GM12878 (cell line): ENCODE measurements around the gene CALML4. TPM values are rescaled to one million over a fixed set of nuclear protein-coding genes. Genes with fewer than 3 reads are reported as not detected.

ENCODE experiments used
- ATAC-seq: fragments of 200-7000 bp; cut with Tn5 transposase; 3 replicates; pipeline ENCODE4 v1.9.1; 2020; ENCODE audit warnings: mild to moderate bottlenecking, moderate library complexity
- BruUV-seq: library from RNA; stranded (reverse); fragments of 400-500 nt; replicated peaks from 2 replicates; lab custom pipeline; 2021; lab: Mats Ljungman, UMichigan
- CTCF ChIA-PET: fragments of 300-600 bp; sonication (Branson Sonifier 250); formaldehyde crosslinking; extraction: SDS; loops from one replicate; lab custom pipeline; 2021; ENCODE audit warnings: inconsistent platforms; lab: Yijun Ruan, JAX
- POLR2A ChIA-PET: fragments of 350-600 bp; formaldehyde crosslinking; extraction: SDS; loops from one replicate; lab custom pipeline; 2021; ENCODE audit warnings: inconsistent platforms; lab: Charles Lee
- RAD21 ChIA-PET: fragments of 300-600 bp; sonication (Branson Sonifier 250); formaldehyde crosslinking; loops from one replicate; lab custom pipeline; 2023; ENCODE audit warnings: antibody characterized with exemption; ENCODE audit not compliant: unreplicated experiment; lab: Charles Lee
- SMC1A ChIA-PET: fragments of 300-600 bp; sonication (Branson Sonifier 250); formaldehyde crosslinking; loops from one replicate; lab custom pipeline; 2023; ENCODE audit not compliant: unreplicated experiment, uncharacterized antibody; lab: Charles Lee
- DNase-seq: peaks from one replicate; pipeline ENCODE4 v3.0.0-alpha.2; 2011; ENCODE audit warnings: low read depth, low spot score
- FAIRE-seq: peaks from 3 replicates; lab custom pipeline; 2011; peaks lifted over from hg19 to GRCh38; lab: Jason Lieb, UNC
- H2AFZ ChIP-seq: 2 replicates; pipeline ENCODE4 v1.6.0; 2011; ENCODE audit warnings: low read depth, low read length, control low read depth; ENCODE audit not compliant: control insufficient read depth
- H3K27ac ChIP-seq: 2 replicates; pipeline ENCODE4 v1.5.1; 2011; ENCODE audit warnings: control low read depth; ENCODE audit not compliant: control insufficient read depth, insufficient read depth
- H3K27me3 ChIP-seq, 2 experiments: replicated peaks in 1 of 2; 2 replicates each; pipeline versions ENCODE4 v1.6.0 to v1.6.1; 2011; ENCODE audit warnings: low read length in 1 of 2; ENCODE audit not compliant: control insufficient read depth in 2 of 2, insufficient read depth in 2 of 2
- H3K36me3 ChIP-seq, 2 experiments: 2 replicates each; pipeline ENCODE4 v1.5.1; 2011; ENCODE audit warnings: low read length in 1 of 2; ENCODE audit not compliant: control insufficient read depth in 2 of 2, insufficient read depth in 2 of 2
- H3K4me1 ChIP-seq: 2 replicates; pipeline ENCODE4 v1.6.1; 2011; ENCODE audit warnings: mild to moderate bottlenecking, low read length, moderate library complexity, mixed read lengths; ENCODE audit not compliant: control insufficient read depth, insufficient read depth
- H3K4me2 ChIP-seq: 2 replicates; pipeline ENCODE4 v1.6.0; 2011; ENCODE audit warnings: control low read depth; ENCODE audit not compliant: control insufficient read depth, insufficient read depth
- H3K4me3 ChIP-seq: fragments of 200-600 bp; sonication (generic); 2 replicates; pipeline ENCODE4 v1.5.1; 2016
- H3K79me2 ChIP-seq: 2 replicates; pipeline ENCODE4 v1.6.0; 2011; ENCODE audit warnings: low read length; ENCODE audit not compliant: control insufficient read depth, insufficient read depth
- H3K9ac ChIP-seq: 2 replicates; pipeline ENCODE4 v1.8.0; 2011; ENCODE audit warnings: low read length, control low read depth, mixed read lengths; ENCODE audit not compliant: control insufficient read depth, insufficient read depth
- H3K9me3 ChIP-seq: replicated peaks from 3 replicates; pipeline ENCODE4 v1.5.1; 2011; ENCODE audit warnings: mild to moderate bottlenecking, low read length; ENCODE audit not compliant: control insufficient read depth, insufficient read depth
- H4K20me1 ChIP-seq: 2 replicates; pipeline ENCODE4 v1.6.0; 2011; ENCODE audit not compliant: control insufficient read depth, insufficient read depth
- MTA3 ChIP-seq: IDR thresholded peaks from 2 replicates; pipeline ENCODE4 v1.6.1; 2012; ENCODE audit warnings: low read length, inconsistent platforms, borderline replicate concordance
- POLR2AphosphoS2 ChIP-seq: IDR thresholded peaks from 2 replicates; pipeline ENCODE4 v1.6.1; 2011; ENCODE audit warnings: low read depth, mild to moderate bottlenecking, low read length, improper control_type of control experiment, moderate library complexity
- RBBP5 ChIP-seq: fragments of 200-600 bp; sonication (generic); conservative IDR thresholded peaks from 2 replicates; pipeline ENCODE4 v1.6.1; 2016
- SRF ChIP-seq, 2 experiments: IDR thresholded peaks; 2 replicates each; pipeline ENCODE4 v1.6.1; 2011; ENCODE audit warnings: low read depth in 2 of 2, low read length in 2 of 2, mild to moderate bottlenecking in 1 of 2, moderate library complexity in 1 of 2
- WGBS: methylation state at CpG from one replicate; pipeline ENCODE4 v1.1.6; 2016; ENCODE audit warnings: low lambda C conversion rate; ENCODE audit not compliant: insufficient replicate concordance, insufficient coverage; ENCODE audit errors: missing lambda C conversion rate; 5-methylcytosine and 5-hydroxymethylcytosine counted together
- in situ Hi-C: fragments of 300-500 bp; cut with MboI; formaldehyde crosslinking; loops from 9 replicates; pipeline ENCODE4 v1.14.3; 2018; ENCODE audit warnings: mixed read lengths
- intact Hi-C: fragments of 100-400 bp; cut with micrococcal nuclease; formaldehyde crosslinking; loops from one replicate; pipeline ENCODE4 v1.14.2; 2022; ENCODE audit not compliant: unreplicated experiment
- polyA plus RNA-seq, 11 experiments: library from polyadenylated mRNA; depleted of rRNA in 4 of 11; unstranded in 6 of 11; stranded (reverse) in 5 of 11; fragments of >200 nt; fragmentation: Nextera tagmentation in 4 of 11; fragmentation: Illumina TruSeq in 1 of 11; extraction: Ambion mirVana in 4 of 11; extraction: Trizol in 1 of 11; gene quantifications; 1 replicate in 1 of 11; 2 replicates in 10 of 11; pipeline versions ENCODE4 v1.2.1 to v1.2.3, GENCODE V29; 2011 to 2016; ENCODE audit warnings: inconsistent platforms in 2 of 11, missing spikeins in 2 of 11, low read depth in 1 of 11
- total RNA-seq, 4 experiments: library from RNA; depleted of rRNA in 3 of 4; stranded (reverse); fragments of >200 nt in 3 of 4; fragmentation: Illumina TruSeq in 1 of 4; extraction: Trizol in 1 of 4; gene quantifications; 2 replicates each; pipeline versions ENCODE4 v1.2.1 to v1.2.3, GENCODE V29; 2013 to 2021
- TF ChIP-seq, protein P1 (sequence below): fragments of 450-650 bp; IDR thresholded peaks from 2 replicates; pipeline ENCODE4 v1.6.1; 2014; ENCODE audit warnings: mild to moderate bottlenecking

Gene CALML4
- total and polyA plus RNA-seq, 10 of the 15 experiments (the other 5 are each of a cell fraction or from before 2014, with no cell fraction given): 1.7 to 15.9 (median 5.1) TPM

- ChIA-PET CTCF (interaction anchor here (0.7 kb wide), 1 partner anchor 38 kb away, joined by 3 read pairs; no protein-coding TSS in a partner anchor), POLR2A (interaction anchor here (0.8 kb wide), 1 partner anchor 351 kb away, joined by 3 read pairs; no protein-coding TSS in a partner anchor), RAD21 (interaction anchor here (0.6 to 1.8 kb wide), 2 partner anchors 70 to 329 kb away, joined by 3 to 7 read pairs; no protein-coding TSS in a partner anchor), SMC1A (no interaction called here)
- H3K27me3 ChIP-seq: no peaks in the 10 kb centered on the region
- H3K4me1 ChIP-seq: peaks cover 17% of the 10 kb centered on the region
- intact Hi-C loops (no loop called here), in situ Hi-C loops (no loop called here)
- no peak overlapping the region for H2AFZ ChIP-seq
- ATAC-seq (no peak), FAIRE-seq (no peak), DNase-seq (no peak)
- H3K27ac ChIP-seq: no peak overlapping the region
- H3K9me3 ChIP-seq: no peaks in the 10 kb centered on the region
- no peak overlapping the region for H3K4me3 ChIP-seq
- H3K4me2 ChIP-seq: no peak overlapping the region
- BruUV-seq: no TSS peak
- H4K20me1 ChIP-seq: no peaks in the 10 kb centered on the region
- TF ChIP-seq, protein P1, sequence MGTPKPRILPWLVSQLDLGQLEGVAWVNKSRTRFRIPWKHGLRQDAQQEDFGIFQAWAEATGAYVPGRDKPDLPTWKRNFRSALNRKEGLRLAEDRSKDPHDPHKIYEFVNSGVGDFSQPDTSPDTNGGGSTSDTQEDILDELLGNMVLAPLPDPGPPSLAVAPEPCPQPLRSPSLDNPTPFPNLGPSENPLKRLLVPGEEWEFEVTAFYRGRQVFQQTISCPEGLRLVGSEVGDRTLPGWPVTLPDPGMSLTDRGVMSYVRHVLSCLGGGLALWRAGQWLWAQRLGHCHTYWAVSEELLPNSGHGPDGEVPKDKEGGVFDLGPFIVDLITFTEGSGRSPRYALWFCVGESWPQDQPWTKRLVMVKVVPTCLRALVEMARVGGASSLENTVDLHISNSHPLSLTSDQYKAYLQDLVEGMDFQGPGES: no peak
- TF ChIP-seq POLR2AphosphoS2: 0 out of 2 replicates have a peak, but pooled peaks have one; percentile 37
- TF ChIP-seq RBBP5: no peak
- WGBS: 73% methylated on average over 4 of the region's 4 CpGs
- H3K36me3 ChIP-seq: peaks cover 14 to 28% of the 10 kb centered on the region in 2 experiments
- H3K9ac ChIP-seq: no peak overlapping the region
- H3K79me2 ChIP-seq: no peaks in the 10 kb centered on the region
Measured at GRCh38 chr15:68192117-68192516, 13.0 kb downstream of the CALML4 start.

GRCh38 chr15:68191555-68191954 lies 13.6 kb downstream of the CALML4 start:
- TF ChIP-seq SRF (IDR thresholded peaks at IDR 0.05; ENCODE audit: low read depth in 2 of 2, low read length in 2 of 2) (no peak), MTA3 (0 out of 2 replicates have a peak, but pooled peaks have one; percentile 31)
- TF ChIP-seq, all 136 proteins: peak for 1
- H4K20me1 ChIP-seq: no peaks in the 10 kb centered on the region
- H3K9me3 ChIP-seq: no peaks in the 10 kb centered on the region
- BruUV-seq: no TSS peak
- DNase-seq: no peak
- H3K4me2 ChIP-seq: no peak overlapping the region
- intact Hi-C loops (no loop called here), in situ Hi-C loops (no loop called here)
- ChIA-PET CTCF (interaction anchor here (0.7 to 0.9 kb wide), 2 partner anchors 10 to 38 kb away, joined by 3 to 4 read pairs; no protein-coding TSS in a partner anchor), SMC1A (interaction anchor here (1.0 to 1.3 kb wide), 4 partner anchors 8 to 138 kb away, joined by 3 read pairs; partner anchors contain the start of gene PIAS1), POLR2A (interaction anchor here (0.8 to 1.0 kb wide), 2 partner anchors 33 to 350 kb away, joined by 3 to 6 read pairs; no protein-coding TSS in a partner anchor), RAD21 (interaction anchor here (0.6 to 1.8 kb wide), 3 partner anchors 36 to 328 kb away, joined by 3 to 7 read pairs (median 3); no protein-coding TSS in a partner anchor)
- H3K79me2 ChIP-seq: no peaks in the 10 kb centered on the region
- no peak overlapping the region for H3K27ac ChIP-seq
- ATAC-seq: no peak
- H3K36me3 ChIP-seq: peaks cover 14 to 31% of the 10 kb centered on the region in 2 experiments
- no peak overlapping the region for H3K4me3 ChIP-seq
- peaks cover 17% of the 10 kb centered on the region for H3K4me1 ChIP-seq
- FAIRE-seq: no peak
- no peak overlapping the region for H2AFZ ChIP-seq
- WGBS: 34% methylated on average over 3 of the region's 3 CpGs
- no peaks in the 10 kb centered on the region for H3K27me3 ChIP-seq
- H3K9ac ChIP-seq: no peak overlapping the region
